Muscle layer of colon (tissue), 2 donors: ENCODE data around the gene MFAP4.

Experiments used
- H3K27ac ChIP-seq: one replicate; pipeline ENCODE4 v1.7.0; 2013; ENCODE audit warnings: low read depth, mild to moderate bottlenecking, low read length, moderate library complexity
- H3K27me3 ChIP-seq, 2 donors: one replicate each; pipeline ENCODE4 v1.7.0; 2013; ENCODE audit warnings: low read length in 2 of 2, mild to moderate bottlenecking in 2 of 2; ENCODE audit not compliant: insufficient read depth in 2 of 2, control insufficient read depth in 1 of 2
- H3K36me3 ChIP-seq: one replicate; pipeline ENCODE4 v1.7.0; 2013; ENCODE audit warnings: mild to moderate bottlenecking, low read length; ENCODE audit not compliant: insufficient read depth
- H3K4me1 ChIP-seq: one replicate; pipeline ENCODE4 v1.7.0; 2013; ENCODE audit warnings: mild to moderate bottlenecking, low read length; ENCODE audit not compliant: insufficient read depth
- H3K4me3 ChIP-seq, 2 donors: one replicate each; pipeline ENCODE4 v1.7.0; 2013; ENCODE audit warnings: low read length in 2 of 2, low read depth in 1 of 2, mild to moderate bottlenecking in 1 of 2, moderate library complexity in 1 of 2
- H3K9ac ChIP-seq: one replicate; pipeline ENCODE4 v1.7.0; 2013; ENCODE audit warnings: low read length
- H3K9me3 ChIP-seq: one replicate; pipeline ENCODE4 v1.7.0; 2013; ENCODE audit warnings: mild to moderate bottlenecking, low read length
- donor health status: abdominal sarcoma.
- donor health status: Adenocarcinoma of cecum.

MFAP4 gene

GRCh38 chr17:19408346-19408710 is 21.3 kb upstream of the MFAP4 start:
- Histone ChIP-seq H3K9me3 (no peaks in the 10 kb centered on the region), H3K27me3 (no peaks in the 10 kb centered on the region), H3K27ac (no peak overlapping the region), H3K4me3 (no peak overlapping the region), H3K36me3 (no peaks in the 10 kb centered on the region), H3K4me1 (peaks cover 11% of the 10 kb centered on the region), H3K9ac (no peak overlapping the region)

DNA sequence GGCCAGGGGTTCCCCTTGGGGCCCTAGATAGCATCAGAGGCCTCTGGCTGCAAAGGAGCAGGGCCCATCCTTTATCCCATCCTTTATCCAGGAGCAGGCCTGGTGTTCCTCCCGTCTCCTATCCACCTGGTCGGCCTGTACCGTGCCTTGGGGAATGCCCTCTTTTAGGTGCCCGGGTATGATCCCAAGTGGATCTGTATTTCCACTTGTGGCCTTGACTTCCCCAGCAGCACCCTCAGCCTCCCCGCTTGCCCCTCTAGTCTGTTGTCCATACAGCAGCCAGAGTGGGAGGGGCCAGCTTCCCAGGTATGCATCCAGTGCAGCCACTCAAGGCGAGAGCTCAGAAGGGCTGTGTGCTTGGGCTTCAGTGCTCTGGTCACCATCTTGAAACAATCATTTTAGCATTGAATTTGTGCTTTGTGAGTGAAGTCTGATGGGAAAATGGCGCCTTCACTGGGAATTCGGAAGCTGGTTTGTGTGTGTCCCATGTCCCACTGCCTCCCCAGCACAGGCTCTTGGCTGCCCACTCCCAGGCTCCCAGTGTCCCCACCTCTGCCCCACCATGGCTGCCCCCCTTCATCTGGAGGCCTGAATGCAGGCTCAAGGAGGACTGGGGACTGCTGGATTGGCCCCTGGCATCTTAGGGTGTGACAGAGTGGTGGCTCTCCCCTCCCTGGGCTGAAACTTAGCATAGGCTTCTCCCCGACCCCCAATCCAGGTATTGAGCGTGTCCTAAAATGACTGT is 20.8 kb upstream of the MFAP4 start:
- Histone ChIP-seq H3K9me3 (no peaks in the 10 kb centered on the region), H3K9ac (no peak overlapping the region), H3K36me3 (no peaks in the 10 kb centered on the region), H3K4me3 (no peak overlapping the region), H3K4me1 (peaks cover 11% of the 10 kb centered on the region), H3K27ac (no peak overlapping the region), H3K27me3 (no peaks in the 10 kb centered on the region)

- Histone ChIP-seq H3K9me3 (no peaks in the 10 kb centered on the region), H3K27me3 (no peaks in the 10 kb centered on the region), H3K36me3 (no peaks in the 10 kb centered on the region), H3K4me1 (peaks cover 15% of the 10 kb centered on the region), H3K27ac (no peak overlapping the region), H3K9ac (no peak overlapping the region), H3K4me3 (no peak overlapping the region)
Observed at GRCh38 chr17:19405114-19405513, 18.1 kb upstream of the MFAP4 start.

- H3K27me3 ChIP-seq: no peaks in the 10 kb centered on the region
- H3K4me1 ChIP-seq: peaks cover 15% of the 10 kb centered on the region
- H3K36me3 ChIP-seq: no peaks in the 10 kb centered on the region
- no peaks in the 10 kb centered on the region for H3K9me3 ChIP-seq
- H3K4me3 ChIP-seq: no peak overlapping the region
- no peak overlapping the region for H3K9ac ChIP-seq
- H3K27ac ChIP-seq: no peak overlapping the region
Observed at GRCh38 chr17:19404264-19404663, 17.3 kb upstream of the MFAP4 start.

GRCh38 chr17:19403021-19403420 is 16.0 kb upstream of the MFAP4 start:
- H3K27ac ChIP-seq: no peak overlapping the region

GRCh38 chr17:19402171-19402570 is 15.2 kb upstream of the MFAP4 start:
- peaks cover 29% of the 10 kb centered on the region for H3K4me1 ChIP-seq
- no peak overlapping the region for H3K9ac ChIP-seq
- no peaks in the 10 kb centered on the region for H3K27me3 ChIP-seq
- no peaks in the 10 kb centered on the region for H3K9me3 ChIP-seq
- no peak overlapping the region for H3K27ac ChIP-seq
- H3K36me3 ChIP-seq: no peaks in the 10 kb centered on the region
- H3K4me3 ChIP-seq: no peak overlapping the region

More at GRCh38 chr17:19403021-19403420, 16.0 kb upstream of the MFAP4 start:
- Histone ChIP-seq H3K4me1 (peaks cover 23% of the 10 kb centered on the region), H3K36me3 (no peaks in the 10 kb centered on the region), H3K9me3 (no peaks in the 10 kb centered on the region), H3K27me3 (no peaks in the 10 kb centered on the region), H3K9ac (no peak overlapping the region), H3K4me3 (no peak overlapping the region)

DNA sequence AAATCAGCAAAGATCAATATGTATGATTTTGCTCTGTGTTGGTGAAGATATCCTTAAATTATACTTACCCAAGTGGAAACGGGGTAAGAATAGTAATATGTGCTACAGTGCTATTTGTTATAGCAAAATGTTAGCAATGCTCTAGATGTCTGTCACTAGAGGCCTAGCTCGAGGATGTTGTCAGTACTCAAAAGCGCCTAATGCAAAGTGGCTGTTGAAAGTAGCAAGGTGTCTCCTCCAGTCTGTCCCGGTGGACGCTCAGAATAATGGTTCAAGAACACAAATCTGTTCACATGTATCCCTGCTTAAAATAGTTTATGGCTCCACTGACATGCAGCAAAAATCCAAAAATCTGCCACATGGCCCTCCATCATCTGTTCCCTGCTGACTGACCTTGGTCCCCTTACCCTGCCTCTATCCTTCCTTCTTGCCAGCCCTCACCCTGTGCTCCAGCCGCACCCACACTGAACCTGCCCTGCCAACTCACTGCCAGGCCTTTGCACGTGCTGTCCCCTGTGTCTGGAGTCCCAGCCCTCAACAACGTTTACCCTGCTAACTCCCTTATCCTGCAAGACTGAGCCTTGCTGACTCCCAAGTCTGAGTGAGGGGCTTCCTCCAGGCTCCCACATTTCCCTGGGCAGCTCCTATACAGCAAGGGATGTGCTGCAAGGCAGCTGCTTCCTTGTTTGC is 14.5 kb upstream of the MFAP4 start:
- no peaks in the 10 kb centered on the region for H3K9me3 ChIP-seq
- no peaks in the 10 kb centered on the region for H3K36me3 ChIP-seq
- no peak overlapping the region for H3K27ac ChIP-seq
- no peaks in the 10 kb centered on the region for H3K27me3 ChIP-seq
- peaks cover 29% of the 10 kb centered on the region for H3K4me1 ChIP-seq
- no peak overlapping the region for H3K4me3 ChIP-seq
- no peak overlapping the region for H3K9ac ChIP-seq

DNA sequence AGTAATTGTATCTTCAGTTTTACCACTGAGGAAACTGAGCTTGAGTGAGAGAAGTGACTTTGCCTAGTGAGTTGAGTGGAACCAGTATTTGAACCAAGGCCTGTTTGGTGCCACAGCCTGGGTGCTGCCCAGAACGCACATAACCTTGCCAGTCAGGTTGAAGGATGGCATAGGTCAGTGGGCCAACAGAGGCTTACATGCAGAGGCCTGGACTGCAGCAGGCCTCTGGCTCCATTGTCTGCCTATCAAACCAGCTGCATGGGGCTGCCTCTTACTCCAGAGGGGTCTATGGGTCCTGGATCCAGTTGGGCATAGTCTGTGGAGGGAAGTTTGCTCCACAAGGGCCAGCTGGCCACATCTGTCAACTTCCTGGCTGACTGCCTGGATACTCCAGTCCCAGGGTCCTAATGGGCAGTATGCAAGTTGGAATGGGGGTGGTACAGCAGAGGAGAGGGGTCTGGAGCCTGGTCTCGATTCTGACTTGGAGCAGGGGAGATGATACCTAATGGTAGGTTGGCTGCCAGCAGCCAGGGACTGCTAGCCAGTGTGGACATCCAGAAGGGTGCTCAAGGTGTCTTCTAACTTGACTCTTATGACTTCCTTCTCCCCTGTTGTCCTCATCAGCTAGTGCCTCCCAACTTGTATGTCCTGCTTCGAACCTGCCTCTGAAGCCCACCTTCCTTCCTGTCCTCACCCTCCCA is 12.9 kb upstream of the MFAP4 start:
- Histone ChIP-seq H3K9me3 (no peaks in the 10 kb centered on the region), H3K27ac (no peak overlapping the region), H3K4me1 (peaks cover 29% of the 10 kb centered on the region), H3K36me3 (no peaks in the 10 kb centered on the region), H3K4me3 (no peak overlapping the region), H3K27me3 (no peaks in the 10 kb centered on the region), H3K9ac (no peak overlapping the region)

GRCh38 chr17:19398301-19399181 is 11.6 kb upstream of the MFAP4 start:
- Histone ChIP-seq H3K9me3 (no peaks in the 10 kb centered on the region), H3K4me3 (no peak overlapping the region), H3K27ac (no peak overlapping the region), H3K36me3 (no peaks in the 10 kb centered on the region), H3K9ac (no peak overlapping the region), H3K4me1 (peaks cover 29% of the 10 kb centered on the region), H3K27me3 (no peaks in the 10 kb centered on the region)

DNA sequence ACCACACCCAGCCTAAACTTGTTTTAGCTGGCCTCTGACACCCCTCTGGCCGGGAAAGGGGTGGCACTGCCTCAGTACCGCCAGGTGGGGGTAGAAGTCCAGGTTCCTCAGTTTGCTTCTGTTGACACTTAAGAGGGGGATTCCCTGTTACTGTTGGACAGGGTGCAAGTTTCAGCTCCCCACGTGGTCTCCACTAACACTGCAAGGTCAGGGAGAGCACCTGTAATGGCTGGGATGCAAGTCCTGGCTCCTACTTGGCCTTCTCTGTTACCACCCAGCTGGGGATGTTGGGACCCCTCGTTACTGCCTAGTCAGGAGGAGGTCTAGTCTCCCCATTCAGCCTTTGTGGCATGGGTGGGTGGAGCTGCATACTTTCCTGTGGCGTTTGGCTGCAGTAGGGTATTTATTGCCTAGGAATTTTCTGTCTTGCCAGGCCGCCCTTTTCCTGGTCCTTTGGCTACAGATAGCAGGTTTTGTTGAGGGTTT is 10.6 kb upstream of the MFAP4 start:
- H3K4me1 ChIP-seq: peaks cover 32% of the 10 kb centered on the region
- H3K27ac ChIP-seq: peak overlapping the region; percentile 45
- no peaks in the 10 kb centered on the region for H3K36me3 ChIP-seq
- no peak overlapping the region for H3K9ac ChIP-seq
- H3K9me3 ChIP-seq: no peaks in the 10 kb centered on the region
- no peak overlapping the region for H3K4me3 ChIP-seq
- no peaks in the 10 kb centered on the region for H3K27me3 ChIP-seq

DNA sequence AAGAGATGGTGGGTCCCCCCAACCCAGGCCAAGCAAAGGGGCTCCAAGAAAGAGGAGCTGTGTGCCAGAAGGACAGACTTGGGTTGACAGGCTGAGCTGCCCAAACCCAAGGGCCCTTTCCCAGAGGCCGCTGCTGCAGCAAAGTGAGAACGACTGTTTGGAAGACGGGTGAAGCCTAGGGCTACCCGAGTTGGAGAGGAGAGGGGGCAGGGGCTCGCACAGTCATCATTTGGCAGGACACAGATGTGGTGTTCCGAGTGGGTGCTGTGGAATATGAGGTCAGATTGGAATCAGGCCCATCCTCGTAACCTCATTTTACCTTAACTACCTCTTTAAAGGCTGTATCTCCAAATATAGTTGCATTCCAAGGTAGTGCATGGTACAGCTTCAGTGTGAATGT is 5.3 kb upstream of the MFAP4 start:
- H3K36me3 ChIP-seq: no peaks in the 10 kb centered on the region
- peak overlapping the region; percentile 18 for H3K27ac ChIP-seq
- H3K9me3 ChIP-seq: no peaks in the 10 kb centered on the region
- peaks cover 33% of the 10 kb centered on the region for H3K4me1 ChIP-seq
- no peaks in the 10 kb centered on the region for H3K27me3 ChIP-seq
- H3K4me3 ChIP-seq: no peak overlapping the region
- H3K9ac ChIP-seq: no peak overlapping the region
